ENCODE measurements around the gene SORCS3.

- TF ChIP-seq CTCF (IDR thresholded peaks at IDR 0.05; ENCODE audit: low read depth, low read length) (no peak), POLR2A (IDR thresholded peaks at IDR 0.05; ENCODE audit: extremely low read depth, insufficient read length) (no peak)
These were observed 453.0 kb downstream of the SORCS3 start for GRCh38 chr10:105094048-105094447.
